Esophagus muscularis mucosa (tissue), 4 donors: ENCODE data around the gene SLCO4A1.

Source experiments
- EP300 ChIP-seq: sonication (generic); formaldehyde crosslinking; IDR thresholded peaks from one replicate; pipeline ENCODE4 v1.6.1; 2017; ENCODE audit warnings: antibody characterized with exemption
- POLR2A ChIP-seq: fragments of 450-650 bp; IDR thresholded peaks from one replicate; pipeline ENCODE4 v1.6.1; 2017; ENCODE audit warnings: antibody characterized with exemption, moderate library complexity, mild to moderate bottlenecking, low read depth
- POLR2AphosphoS5 ChIP-seq, 2 donors: sonication (generic); formaldehyde crosslinking; IDR thresholded peaks; one replicate each; pipeline ENCODE4 v1.6.1; 2017; ENCODE audit warnings: antibody characterized with exemption in 2 of 2
- TF ChIP-seq, protein P1 (sequence below), 3 experiments: fragments of 200-600 bp in 2 of 3; fragments of 450-650 bp in 1 of 3; sonication (generic) in 2 of 3; IDR thresholded peaks; one replicate each; pipeline ENCODE4 v1.5.1; 2017 to 2019; ENCODE audit warnings: antibody characterized with exemption in 3 of 3, mild to moderate bottlenecking in 2 of 3, moderate library complexity in 1 of 3

- TF ChIP-seq, protein P1, sequence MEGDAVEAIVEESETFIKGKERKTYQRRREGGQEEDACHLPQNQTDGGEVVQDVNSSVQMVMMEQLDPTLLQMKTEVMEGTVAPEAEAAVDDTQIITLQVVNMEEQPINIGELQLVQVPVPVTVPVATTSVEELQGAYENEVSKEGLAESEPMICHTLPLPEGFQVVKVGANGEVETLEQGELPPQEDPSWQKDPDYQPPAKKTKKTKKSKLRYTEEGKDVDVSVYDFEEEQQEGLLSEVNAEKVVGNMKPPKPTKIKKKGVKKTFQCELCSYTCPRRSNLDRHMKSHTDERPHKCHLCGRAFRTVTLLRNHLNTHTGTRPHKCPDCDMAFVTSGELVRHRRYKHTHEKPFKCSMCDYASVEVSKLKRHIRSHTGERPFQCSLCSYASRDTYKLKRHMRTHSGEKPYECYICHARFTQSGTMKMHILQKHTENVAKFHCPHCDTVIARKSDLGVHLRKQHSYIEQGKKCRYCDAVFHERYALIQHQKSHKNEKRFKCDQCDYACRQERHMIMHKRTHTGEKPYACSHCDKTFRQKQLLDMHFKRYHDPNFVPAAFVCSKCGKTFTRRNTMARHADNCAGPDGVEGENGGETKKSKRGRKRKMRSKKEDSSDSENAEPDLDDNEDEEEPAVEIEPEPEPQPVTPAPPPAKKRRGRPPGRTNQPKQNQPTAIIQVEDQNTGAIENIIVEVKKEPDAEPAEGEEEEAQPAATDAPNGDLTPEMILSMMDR (IDR thresholded peaks at IDR 0.05): no peak
- TF ChIP-seq POLR2A (no peak), POLR2AphosphoS5 (IDR thresholded peaks at IDR 0.05) (no peak), EP300 (no peak)
Measured at GRCh38 chr20:62718546-62718945, 76.2 kb downstream of the SLCO4A1 start.
